ENCODE data around the gene RAD21L1.
"Not testable (repeated sequence)": the region's sequence is repeated elsewhere in the genome, so short reads cannot be mapped to it uniquely, and the experiment has no call there.

Gene RAD21L1

GRCh38 chr20:1214838-1215261 lies 11.0 kb upstream of the RAD21L1 start:
- TF ChIP-seq, protein P1, sequence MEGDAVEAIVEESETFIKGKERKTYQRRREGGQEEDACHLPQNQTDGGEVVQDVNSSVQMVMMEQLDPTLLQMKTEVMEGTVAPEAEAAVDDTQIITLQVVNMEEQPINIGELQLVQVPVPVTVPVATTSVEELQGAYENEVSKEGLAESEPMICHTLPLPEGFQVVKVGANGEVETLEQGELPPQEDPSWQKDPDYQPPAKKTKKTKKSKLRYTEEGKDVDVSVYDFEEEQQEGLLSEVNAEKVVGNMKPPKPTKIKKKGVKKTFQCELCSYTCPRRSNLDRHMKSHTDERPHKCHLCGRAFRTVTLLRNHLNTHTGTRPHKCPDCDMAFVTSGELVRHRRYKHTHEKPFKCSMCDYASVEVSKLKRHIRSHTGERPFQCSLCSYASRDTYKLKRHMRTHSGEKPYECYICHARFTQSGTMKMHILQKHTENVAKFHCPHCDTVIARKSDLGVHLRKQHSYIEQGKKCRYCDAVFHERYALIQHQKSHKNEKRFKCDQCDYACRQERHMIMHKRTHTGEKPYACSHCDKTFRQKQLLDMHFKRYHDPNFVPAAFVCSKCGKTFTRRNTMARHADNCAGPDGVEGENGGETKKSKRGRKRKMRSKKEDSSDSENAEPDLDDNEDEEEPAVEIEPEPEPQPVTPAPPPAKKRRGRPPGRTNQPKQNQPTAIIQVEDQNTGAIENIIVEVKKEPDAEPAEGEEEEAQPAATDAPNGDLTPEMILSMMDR (conservative IDR thresholded peaks at IDR 0.05) = no peak
- H3K27ac ChIP-seq = no peak overlapping the region

DNA sequence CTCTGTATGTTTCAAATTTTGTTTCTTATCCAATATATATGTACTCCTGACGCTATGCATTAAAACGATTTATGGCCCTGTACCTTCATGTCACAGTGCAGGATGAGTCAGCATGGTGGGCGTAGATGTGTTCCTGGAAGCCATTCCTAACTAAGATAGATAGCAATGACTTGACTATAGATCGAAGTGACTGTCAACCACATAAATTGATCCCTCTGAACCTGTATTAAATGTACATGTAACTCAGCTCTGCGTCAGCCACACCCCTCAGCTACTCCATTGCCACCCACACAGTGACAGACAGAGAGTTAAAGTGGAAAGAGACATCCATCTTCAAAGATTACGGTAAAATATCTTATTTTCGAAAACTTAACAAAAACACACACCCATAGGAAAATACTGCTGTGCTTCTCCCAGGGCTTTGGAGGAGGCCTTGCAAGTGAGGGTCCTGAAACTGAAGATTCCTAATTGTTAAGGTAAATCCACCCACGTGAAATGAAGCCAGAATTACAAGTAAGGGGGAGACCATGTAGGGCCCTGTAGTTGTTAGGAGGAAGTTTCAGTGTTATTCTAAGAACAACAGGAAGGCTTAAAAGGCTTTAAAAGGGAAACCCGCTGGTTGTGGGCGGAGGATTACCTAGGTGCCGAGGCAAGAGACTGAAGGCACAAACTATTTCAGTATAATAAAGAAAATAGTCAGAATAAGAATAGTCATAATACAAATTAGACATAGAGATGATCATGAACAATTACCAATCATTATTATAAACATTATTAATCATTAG lies 10.3 kb upstream of the RAD21L1 start:
- TF ChIP-seq, protein P1 (conservative IDR thresholded peaks at IDR 0.05) = no peak
- H3K27ac ChIP-seq = no peak overlapping the region

DNA sequence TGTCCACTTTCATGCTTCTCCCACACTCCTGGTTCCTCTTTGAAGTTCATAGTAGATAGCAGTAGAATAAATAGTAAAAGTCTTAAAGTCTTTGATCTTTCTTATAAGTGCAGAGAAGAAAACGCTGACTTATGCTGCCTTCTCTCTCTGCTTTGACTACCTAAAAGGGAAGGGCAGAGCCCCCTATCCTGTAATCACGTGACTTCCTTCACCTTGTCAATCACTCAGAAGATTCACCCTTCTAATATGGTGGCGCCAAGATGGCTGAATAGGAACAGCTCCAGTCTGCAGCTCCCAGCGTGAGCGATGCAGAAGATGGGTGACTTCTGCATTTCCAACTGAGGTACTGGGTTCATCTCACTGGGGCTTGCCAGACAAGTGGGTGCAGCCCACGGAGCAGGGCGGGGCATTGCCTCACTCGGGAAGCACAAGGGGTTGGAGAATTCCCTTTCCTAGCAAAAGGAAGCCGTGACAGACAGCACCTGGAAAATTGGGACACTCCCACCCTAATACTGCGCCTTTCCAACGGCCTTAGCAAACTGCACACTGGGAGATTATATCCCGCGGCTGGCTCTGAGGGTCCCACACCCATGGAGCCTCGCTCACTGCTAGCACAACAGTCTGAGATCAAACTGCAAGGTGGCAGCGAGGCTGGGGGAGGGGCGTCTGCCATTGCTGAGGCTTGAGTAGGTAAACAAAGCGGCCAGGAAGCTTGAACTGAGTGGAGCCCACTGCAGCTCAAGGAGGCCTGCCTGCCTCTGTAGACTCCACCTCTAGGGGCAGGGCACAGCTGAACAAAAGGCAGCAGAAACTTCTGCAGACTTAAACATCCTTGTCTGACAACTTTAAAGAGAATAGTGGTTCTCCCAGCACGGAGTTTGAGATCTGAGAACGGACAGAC lies 9.1 kb upstream of the RAD21L1 start:
- not testable (repeated sequence) for H3K27ac ChIP-seq
- TF ChIP-seq, protein P1 (conservative IDR thresholded peaks at IDR 0.05) = peak; percentile 35

GRCh38 chr20:1222750-1223149 lies 3.1 kb upstream of the RAD21L1 start:
- H3K27ac ChIP-seq = not testable (repeated sequence)

GRCh38 chr20:1224205-1224890 lies 1.5 kb upstream of the RAD21L1 start:
- TF ChIP-seq, protein P1 (conservative IDR thresholded peaks at IDR 0.05) = no peak
- no peak overlapping the region for H3K27ac ChIP-seq

GRCh38 chr20:1225263-1225782 lies 521 bp upstream of the RAD21L1 start:
- TF ChIP-seq, protein P1 (conservative IDR thresholded peaks at IDR 0.05) = no peak
- H3K27ac ChIP-seq = peak overlapping the region; percentile 33; the same call in 1 of the 2 replicates

- TF ChIP-seq, protein P1 (conservative IDR thresholded peaks at IDR 0.05) = no peak
- no peak overlapping the region for H3K27ac ChIP-seq
Measured at GRCh38 chr20:1229541-1229940, 3.7 kb downstream of the RAD21L1 start.
